Transverse colon (tissue), 4 donors: ENCODE data around the gene NDRG2. TPM values are rescaled to one million over a fixed set of nuclear protein-coding genes. Genes with fewer than 3 reads are reported as not detected.

Experiments
- DNase-seq: peaks from one replicate; pipeline ENCODE4 v3.0.0-alpha.2; 2019
- H3K27ac ChIP-seq, 4 donors: fragments of 200-600 bp; sonication (generic); 2 replicates each; pipeline ENCODE4 v1.5.1; 2016 to 2018; ENCODE audit warnings: inconsistent platforms in 4 of 4
- H3K27me3 ChIP-seq: fragments of 200-600 bp; sonication (generic); 2 replicates; pipeline ENCODE4 v1.5.1; 2017; ENCODE audit warnings: inconsistent platforms
- H3K36me3 ChIP-seq, 4 donors: fragments of 200-600 bp; sonication (generic); 2 replicates each; pipeline ENCODE4 v1.5.1; 2017 to 2019; ENCODE audit warnings: inconsistent platforms in 4 of 4
- H3K4me1 ChIP-seq, 4 donors: fragments of 200-600 bp; sonication (generic); 2 replicates each; pipeline ENCODE4 v1.5.1; 2017 to 2020; ENCODE audit warnings: inconsistent platforms in 4 of 4
- H3K4me3 ChIP-seq, 4 donors: fragments of 200-600 bp; sonication (generic); 1 replicate in 1 of 4; 2 replicates in 3 of 4; pipeline versions ENCODE4 v1.5.1 to v1.6.1; 2017 to 2019; ENCODE audit warnings: inconsistent platforms in 4 of 4
- H3K9me3 ChIP-seq, 2 donors: fragments of 200-600 bp; sonication (generic); 2 replicates each; pipeline ENCODE4 v1.5.1; 2017 to 2019; ENCODE audit warnings: inconsistent platforms in 2 of 2
- EP300 ChIP-seq: sonication (generic); formaldehyde crosslinking; IDR thresholded peaks from one replicate; pipeline ENCODE4 v1.6.1; 2017; ENCODE audit warnings: antibody characterized with exemption, low read depth
- POLR2A ChIP-seq: fragments of 450-650 bp; IDR thresholded peaks from one replicate; pipeline ENCODE4 v1.6.1; 2016; ENCODE audit warnings: antibody characterized with exemption, mild to moderate bottlenecking, moderate library complexity
- POLR2AphosphoS5 ChIP-seq, 3 donors: sonication (generic); formaldehyde crosslinking; IDR thresholded peaks; one replicate each; pipeline ENCODE4 v1.6.1; 2016; ENCODE audit warnings: antibody characterized with exemption in 3 of 3
- WGBS, 2 donors: methylation state at CpG; one replicate each; pipeline ENCODE4 v1.1.5; 2018; ENCODE audit warnings: low coverage in 1 of 2; 5-methylcytosine and 5-hydroxymethylcytosine counted together
- in situ Hi-C, 4 donors: fragments of 200-750 bp; cut with MboI; loops; one replicate each; pipeline versions ENCODE4 v1.15.0 to v1.15.1; 2017; ENCODE audit warnings: low sequenced_read_pairs in 3 of 4, low pct_ligation_motif_present in 1 of 4, low pct_unique_long_range_greater_than_20kb in 1 of 4
- intact Hi-C: fragments of 100-400 bp; cut with DNase I; formaldehyde crosslinking; loops from one replicate; pipeline ENCODE4 v1.15.1; 2023; ENCODE audit warnings: low total_unique reads
- total RNA-seq, 4 donors: library from RNA; depleted of rRNA; stranded (reverse); fragments of >200 nt; gene quantifications; one replicate each; pipeline ENCODE4 v1.1.0, GENCODE V29; 2016
- TF ChIP-seq, protein P1 (sequence below), 5 experiments: fragments of 200-600 bp in 3 of 5; fragments of 450-650 bp in 2 of 5; sonication (generic) in 3 of 5; IDR thresholded peaks; 1 replicate in 2 of 5; 2 replicates in 3 of 5; pipeline ENCODE4 v1.5.1; 2016 to 2017; ENCODE audit warnings: antibody characterized with exemption in 5 of 5, inconsistent platforms in 3 of 5, mild to moderate bottlenecking in 2 of 5, moderate library complexity in 1 of 5

The NDRG2 gene
- total RNA-seq, 4 donors from 2014 or later: 144 to 275 (median 192) TPM

DNA sequence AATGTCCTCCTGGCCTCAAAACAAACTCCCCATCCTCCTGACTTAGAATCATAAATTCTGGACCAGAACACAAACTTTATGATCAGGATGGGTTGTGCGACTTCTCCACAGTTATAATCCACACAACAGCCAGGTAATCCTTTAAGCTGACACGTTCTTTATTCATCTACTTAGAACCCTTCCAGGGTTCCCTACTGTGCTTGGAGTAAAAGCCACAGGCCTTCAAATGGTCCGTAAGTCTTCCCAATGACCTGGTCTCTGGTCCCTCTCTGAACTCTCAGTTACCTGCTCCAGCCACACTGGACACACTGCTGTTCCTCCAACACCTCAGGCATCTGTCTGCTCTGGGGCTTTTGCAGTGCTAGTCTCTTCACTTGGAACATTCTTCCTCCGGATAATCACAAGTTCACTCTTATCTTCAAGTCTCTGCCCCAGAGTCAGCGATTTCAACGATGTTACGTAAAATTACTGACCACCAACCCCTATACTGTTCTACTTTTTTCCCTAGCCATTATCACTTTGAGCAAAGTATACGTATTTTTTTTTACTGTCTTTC is 15.6 kb upstream of the NDRG2 start:
- in situ Hi-C loops: no loop called here
- WGBS, 2 donors: 79 to 82% methylated on average over 6 to 8 of the region's 8 CpGs
- DNase-seq: no peak
- no peaks in the 10 kb centered on the region for H3K27me3 ChIP-seq
- H3K4me3 ChIP-seq: no peak overlapping the region
- H3K9me3 ChIP-seq: no peaks in the 10 kb centered on the region
- no peaks in the 10 kb centered on the region for H3K36me3 ChIP-seq
- TF ChIP-seq POLR2A: no peak
- no peak for TF ChIP-seq EP300
- TF ChIP-seq, protein P1, sequence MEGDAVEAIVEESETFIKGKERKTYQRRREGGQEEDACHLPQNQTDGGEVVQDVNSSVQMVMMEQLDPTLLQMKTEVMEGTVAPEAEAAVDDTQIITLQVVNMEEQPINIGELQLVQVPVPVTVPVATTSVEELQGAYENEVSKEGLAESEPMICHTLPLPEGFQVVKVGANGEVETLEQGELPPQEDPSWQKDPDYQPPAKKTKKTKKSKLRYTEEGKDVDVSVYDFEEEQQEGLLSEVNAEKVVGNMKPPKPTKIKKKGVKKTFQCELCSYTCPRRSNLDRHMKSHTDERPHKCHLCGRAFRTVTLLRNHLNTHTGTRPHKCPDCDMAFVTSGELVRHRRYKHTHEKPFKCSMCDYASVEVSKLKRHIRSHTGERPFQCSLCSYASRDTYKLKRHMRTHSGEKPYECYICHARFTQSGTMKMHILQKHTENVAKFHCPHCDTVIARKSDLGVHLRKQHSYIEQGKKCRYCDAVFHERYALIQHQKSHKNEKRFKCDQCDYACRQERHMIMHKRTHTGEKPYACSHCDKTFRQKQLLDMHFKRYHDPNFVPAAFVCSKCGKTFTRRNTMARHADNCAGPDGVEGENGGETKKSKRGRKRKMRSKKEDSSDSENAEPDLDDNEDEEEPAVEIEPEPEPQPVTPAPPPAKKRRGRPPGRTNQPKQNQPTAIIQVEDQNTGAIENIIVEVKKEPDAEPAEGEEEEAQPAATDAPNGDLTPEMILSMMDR (IDR thresholded peaks at IDR 0.05): no peak
- TF ChIP-seq POLR2AphosphoS5 (IDR thresholded peaks at IDR 0.05): no peak
- H3K27ac ChIP-seq: peak overlapping the region in 1 of 4 donors; percentile 82
- intact Hi-C loops: loop anchor here (2.0 kb wide), 1 partner anchor 26 kb away; no protein-coding TSS in a partner anchor
- H3K4me1 ChIP-seq: peaks cover 28 to 43% (median 31%) of the 10 kb centered on the region in 4 donors

- intact Hi-C loops: loop anchor here (2.0 kb wide), 1 partner anchor 25 kb away; no protein-coding TSS in a partner anchor
Observed at GRCh38 chr14:21039585-21040369, 14.9 kb upstream of the NDRG2 start.

DNA sequence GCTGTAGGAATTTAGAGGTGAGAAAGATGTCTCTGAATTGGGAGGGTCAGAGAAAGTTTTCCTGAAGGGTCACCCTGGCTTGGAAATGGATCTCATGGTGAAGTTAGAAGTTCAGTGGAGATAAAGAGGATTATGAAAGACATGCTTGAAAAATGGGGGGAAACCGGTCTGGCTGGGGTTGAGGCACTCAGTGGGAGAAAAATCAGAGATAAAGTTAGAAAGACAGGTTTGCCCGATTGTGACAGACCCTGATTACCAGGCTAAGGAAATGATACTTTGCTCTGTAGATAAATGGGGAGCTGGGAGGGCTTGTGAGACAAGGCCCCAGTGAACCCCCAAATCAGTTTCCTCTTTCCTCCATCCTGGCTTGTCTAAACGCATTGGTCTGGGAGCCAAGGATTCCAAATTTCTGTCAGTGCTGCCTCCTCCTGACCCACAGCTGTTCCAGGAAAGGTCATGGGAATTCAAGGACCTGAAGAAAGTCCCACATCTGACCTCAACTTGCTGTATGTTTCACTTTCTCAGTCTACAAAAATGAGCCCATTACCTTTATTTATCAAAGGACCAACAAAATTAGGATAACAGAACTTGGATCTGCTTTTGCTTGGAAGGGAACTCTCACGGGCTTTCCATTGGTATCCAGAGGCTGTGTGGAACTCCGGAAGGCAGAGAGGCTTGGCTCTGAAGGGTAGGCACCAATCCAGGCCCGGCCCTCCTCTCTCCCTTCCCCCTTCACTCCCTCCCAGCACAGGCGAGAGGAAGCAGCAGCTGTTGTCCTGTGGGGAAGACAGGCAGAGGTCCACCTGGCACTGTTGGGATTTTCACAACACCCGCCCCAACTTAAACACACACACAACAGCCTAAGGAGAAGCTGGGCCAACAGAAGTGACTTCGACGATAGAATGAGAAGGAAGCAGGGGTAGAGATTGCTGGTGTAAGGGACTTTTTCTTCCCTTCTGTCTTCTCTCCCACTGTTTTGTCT is 13.9 kb upstream of the NDRG2 start:
- intact Hi-C loops (no loop called here), in situ Hi-C loops (no loop called here)
- peak; percentile 87 for DNase-seq
- Histone ChIP-seq H3K27me3 (no peaks in the 10 kb centered on the region), H3K4me1 (peaks cover 28 to 35% (median 29%) of the 10 kb centered on the region in 4 donors), H3K36me3 (no peaks in the 10 kb centered on the region), H3K4me3 (no peak overlapping the region), H3K9me3 (no peaks in the 10 kb centered on the region), H3K27ac (peak overlapping the region; percentile 75 to 83 (median 80))
- WGBS, 2 donors: 27% methylated on average over 3 to 10 of the region's 10 CpGs
- peak; percentile 48 to 82 (median 63) for TF ChIP-seq POLR2AphosphoS5 (IDR thresholded peaks at IDR 0.05)
- no peak for TF ChIP-seq EP300
- TF ChIP-seq, protein P1 (IDR thresholded peaks at IDR 0.05): no peak
- TF ChIP-seq POLR2A: peak; percentile 34

More at GRCh38 chr14:21039585-21040369, 14.9 kb upstream of the NDRG2 start:
- DNase-seq: peak; percentile 45
- Histone ChIP-seq H3K4me3 (no peak overlapping the region), H3K27ac (peak overlapping the region; percentile 75 to 83 (median 80)), H3K4me1 (peaks cover 28 to 43% (median 31%) of the 10 kb centered on the region in 4 donors), H3K9me3 (no peaks in the 10 kb centered on the region), H3K36me3 (no peaks in the 10 kb centered on the region), H3K27me3 (no peaks in the 10 kb centered on the region)
- 36 to 46% methylated on average over 8 of the region's 8 CpGs for WGBS, 2 donors
- in situ Hi-C loops: no loop called here
- TF ChIP-seq, protein P1 (IDR thresholded peaks at IDR 0.05): peak; percentile 59 to 75 (median 63)
- TF ChIP-seq EP300: no peak
